Fibroblast of lung (primary cell): Measurements from ENCODE around the gene ZFP57. TPM values are rescaled to one million over a fixed set of nuclear protein-coding genes. Genes with fewer than 3 reads are reported as not detected.

Experiments used
- DNase-seq, 2 donors: peaks; one replicate each; pipeline versions ENCODE4 v3.0.0 to v3.0.0-alpha.2; 2010; ENCODE audit warnings: low read depth in 2 of 2
- H2AFZ ChIP-seq: 2 replicates; pipeline ENCODE4 v1.5.1; 2012; ENCODE audit warnings: low read length, control low read depth, inconsistent platforms
- H3K27ac ChIP-seq: 2 replicates; pipeline ENCODE4 v1.5.1; 2011; ENCODE audit warnings: low read length, control low read depth; ENCODE audit not compliant: insufficient read depth
- H3K27me3 ChIP-seq: 2 replicates; pipeline ENCODE4 v1.5.1; 2011; ENCODE audit warnings: mild to moderate bottlenecking, low read length; ENCODE audit not compliant: control insufficient read depth, insufficient read depth
- H3K36me3 ChIP-seq: 2 replicates; pipeline ENCODE4 v1.5.1; 2011; ENCODE audit warnings: low read length; ENCODE audit not compliant: control insufficient read depth, insufficient read depth
- H3K4me1 ChIP-seq: 2 replicates; pipeline ENCODE4 v1.5.1; 2011; ENCODE audit warnings: low read length; ENCODE audit not compliant: control insufficient read depth, insufficient read depth; ENCODE audit errors: extremely low read depth
- H3K4me2 ChIP-seq: 2 replicates; pipeline ENCODE4 v1.5.1; 2011; ENCODE audit warnings: low read length, control low read depth; ENCODE audit not compliant: insufficient read depth; ENCODE audit errors: extremely low read depth
- H3K4me3 ChIP-seq, 4 experiments: fragments of 200-600 bp in 1 of 4; sonication (generic) in 1 of 4; replicated peaks in 1 of 4; 2 replicates each; pipeline ENCODE4 v1.5.1; 2011 to 2016; ENCODE audit warnings: low read length in 4 of 4, low read depth in 3 of 4, mild to moderate bottlenecking in 3 of 4, control low read depth in 2 of 4, inconsistent platforms in 1 of 4, mixed read lengths in 1 of 4; ENCODE audit not compliant: insufficient read depth in 1 of 4; ENCODE audit errors: control extremely low read depth in 1 of 4
- H3K79me2 ChIP-seq: 2 replicates; pipeline ENCODE4 v1.5.1; 2012; ENCODE audit warnings: mild to moderate bottlenecking, low read length, inconsistent platforms; ENCODE audit not compliant: control insufficient read depth, insufficient read depth
- H3K9ac ChIP-seq: 2 replicates; pipeline ENCODE4 v1.5.1; 2011; ENCODE audit warnings: mild to moderate bottlenecking, low read length, control low read depth; ENCODE audit not compliant: insufficient read depth
- H3K9me3 ChIP-seq: 2 replicates; pipeline ENCODE4 v1.5.1; 2012; ENCODE audit warnings: low read depth, low read length; ENCODE audit not compliant: control insufficient read depth, insufficient read depth
- H4K20me1 ChIP-seq: 2 replicates; pipeline ENCODE4 v1.5.1; 2011; ENCODE audit warnings: low read length; ENCODE audit not compliant: control insufficient read depth, insufficient read depth; ENCODE audit errors: extremely low read depth
- EZH2 ChIP-seq: IDR thresholded peaks from 2 replicates; pipeline ENCODE4 v1.5.1; 2012; ENCODE audit warnings: low read length, control low read depth, mild to moderate bottlenecking; ENCODE audit errors: missing control alignments
- polyA plus RNA-seq, 2 donors: library from polyadenylated mRNA; depleted of rRNA in 1 of 2; stranded (reverse) in 1 of 2; unstranded in 1 of 2; fragments of >200 nt; gene quantifications; 2 replicates each; pipeline ENCODE4 v1.2.1, GENCODE V29; 2011 to 2012; ENCODE audit warnings: missing spikeins in 1 of 2
- total RNA-seq: library from RNA; depleted of rRNA; stranded (reverse); fragments of >200 nt; gene quantifications from 2 replicates; pipeline ENCODE4 v1.2.1, GENCODE V29; 2014
- TF ChIP-seq, protein P1 (sequence below), 2 donors: IDR thresholded peaks in 1 of 2; conservative IDR thresholded peaks in 1 of 2; 1 replicate in 1 of 2; 2 replicates in 1 of 2; pipeline ENCODE4 v1.5.1; 2011 to 2012; ENCODE audit warnings: low read length in 2 of 2, control low read depth in 1 of 2, inconsistent platforms in 1 of 2, low read depth in 1 of 2, mild to moderate bottlenecking in 1 of 2

Gene ZFP57
- total and polyA plus RNA-seq, 2 donors (not counting 1 experiment from before 2014, with no cell fraction given): not detected

DNA sequence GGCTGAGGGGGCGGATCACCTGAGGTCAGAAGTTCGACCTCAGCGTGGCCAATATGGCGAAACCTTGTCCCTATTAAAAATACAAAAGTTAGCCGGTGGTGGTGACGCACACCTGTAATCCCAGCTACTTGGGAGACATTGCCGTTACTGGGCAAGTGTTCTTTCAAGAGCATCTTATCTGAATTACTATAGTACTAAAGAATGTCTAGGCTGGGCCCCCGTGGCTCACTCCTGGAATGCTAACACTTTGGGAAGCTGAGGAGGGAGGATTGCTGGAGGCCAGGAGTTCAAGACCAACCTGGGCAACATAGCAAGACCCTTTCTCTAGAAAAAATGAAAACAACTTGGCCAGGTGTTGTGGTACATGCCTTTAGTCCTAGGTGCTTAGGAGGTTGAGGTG, 859 bp upstream of the ZFP57 start:
- Histone ChIP-seq H3K27ac (no peak overlapping the region), H3K4me3 (no peak overlapping the region), H3K4me1 (no peaks in the 10 kb centered on the region), H3K27me3 (no peaks in the 10 kb centered on the region), H3K9ac (no peak overlapping the region), H3K9me3 (no peaks in the 10 kb centered on the region), H3K79me2 (no peaks in the 10 kb centered on the region), H4K20me1 (no peaks in the 10 kb centered on the region), H3K36me3 (no peaks in the 10 kb centered on the region), H3K4me2 (no peak overlapping the region), H2AFZ (no peak overlapping the region)
- no peak for DNase-seq
- TF ChIP-seq, protein P1, sequence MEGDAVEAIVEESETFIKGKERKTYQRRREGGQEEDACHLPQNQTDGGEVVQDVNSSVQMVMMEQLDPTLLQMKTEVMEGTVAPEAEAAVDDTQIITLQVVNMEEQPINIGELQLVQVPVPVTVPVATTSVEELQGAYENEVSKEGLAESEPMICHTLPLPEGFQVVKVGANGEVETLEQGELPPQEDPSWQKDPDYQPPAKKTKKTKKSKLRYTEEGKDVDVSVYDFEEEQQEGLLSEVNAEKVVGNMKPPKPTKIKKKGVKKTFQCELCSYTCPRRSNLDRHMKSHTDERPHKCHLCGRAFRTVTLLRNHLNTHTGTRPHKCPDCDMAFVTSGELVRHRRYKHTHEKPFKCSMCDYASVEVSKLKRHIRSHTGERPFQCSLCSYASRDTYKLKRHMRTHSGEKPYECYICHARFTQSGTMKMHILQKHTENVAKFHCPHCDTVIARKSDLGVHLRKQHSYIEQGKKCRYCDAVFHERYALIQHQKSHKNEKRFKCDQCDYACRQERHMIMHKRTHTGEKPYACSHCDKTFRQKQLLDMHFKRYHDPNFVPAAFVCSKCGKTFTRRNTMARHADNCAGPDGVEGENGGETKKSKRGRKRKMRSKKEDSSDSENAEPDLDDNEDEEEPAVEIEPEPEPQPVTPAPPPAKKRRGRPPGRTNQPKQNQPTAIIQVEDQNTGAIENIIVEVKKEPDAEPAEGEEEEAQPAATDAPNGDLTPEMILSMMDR (conservative IDR thresholded peaks at IDR 0.05 in 1 of 2, IDR thresholded peaks at IDR 0.05 in 1 of 2; ENCODE audit: low read depth in 1 of 2, low read length in 2 of 2): no peak
- no peak for TF ChIP-seq EZH2

DNA sequence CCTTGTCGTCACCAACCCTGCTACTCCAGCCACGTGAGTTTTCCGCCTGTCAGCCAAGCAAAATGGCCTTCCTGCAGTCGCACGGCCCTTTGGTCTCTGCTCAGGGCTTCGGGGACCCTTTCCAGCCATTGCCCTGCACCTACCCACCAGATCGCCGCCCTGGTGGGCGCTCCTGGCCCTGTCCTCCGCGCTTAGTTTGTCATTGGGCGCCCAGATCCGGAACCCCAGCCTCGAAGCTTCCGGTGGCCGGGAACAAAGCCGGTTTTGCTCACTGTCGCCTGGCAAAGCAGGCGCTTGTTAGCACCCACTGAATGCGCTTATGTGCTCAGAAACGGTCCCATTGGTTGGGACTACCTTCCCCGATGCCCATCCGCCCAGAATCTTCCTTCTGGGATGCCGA, 536 bp downstream of the ZFP57 start:
- no peak for TF ChIP-seq EZH2
- TF ChIP-seq, protein P1 (conservative IDR thresholded peaks at IDR 0.05 in 1 of 2, IDR thresholded peaks at IDR 0.05 in 1 of 2; ENCODE audit: low read depth in 1 of 2, low read length in 2 of 2): no peak
- Histone ChIP-seq H3K27me3 (no peaks in the 10 kb centered on the region), H3K79me2 (no peaks in the 10 kb centered on the region), H3K9me3 (no peaks in the 10 kb centered on the region), H3K4me2 (no peak overlapping the region), H3K36me3 (no peaks in the 10 kb centered on the region), H3K9ac (no peak overlapping the region), H4K20me1 (no peaks in the 10 kb centered on the region), H3K27ac (no peak overlapping the region), H3K4me3 (no peak overlapping the region), H2AFZ (no peak overlapping the region), H3K4me1 (no peaks in the 10 kb centered on the region)
- DNase-seq: no peak

DNA sequence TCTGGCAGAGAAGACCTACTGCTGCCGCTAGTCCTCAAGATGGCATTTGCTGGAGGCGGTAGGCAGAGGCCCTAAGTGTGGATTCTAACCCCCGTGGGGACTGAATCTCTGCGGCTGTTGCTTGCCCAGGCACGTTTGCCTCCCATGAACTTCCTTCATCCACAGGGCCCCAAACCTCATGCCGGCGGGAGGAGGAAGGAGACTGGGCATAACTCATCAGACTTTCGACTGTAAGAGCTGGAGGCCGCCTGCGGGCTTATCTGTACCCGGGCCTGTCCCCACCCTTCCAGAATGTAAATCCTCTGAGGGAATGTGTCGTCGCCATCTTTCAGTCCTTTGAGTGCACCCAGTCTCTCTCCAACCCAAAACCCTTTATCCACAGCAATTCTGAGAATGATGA, 990 bp downstream of the ZFP57 start:
- Histone ChIP-seq H3K4me2 (no peak overlapping the region), H3K27me3 (no peaks in the 10 kb centered on the region), H3K36me3 (no peaks in the 10 kb centered on the region), H3K27ac (no peak overlapping the region), H3K79me2 (no peaks in the 10 kb centered on the region), H4K20me1 (no peaks in the 10 kb centered on the region), H3K4me1 (no peaks in the 10 kb centered on the region), H3K9me3 (no peaks in the 10 kb centered on the region), H3K9ac (no peak overlapping the region), H2AFZ (no peak overlapping the region), H3K4me3 (no peak overlapping the region)
- DNase-seq: no peak
- no peak for TF ChIP-seq EZH2
- TF ChIP-seq, protein P1 (conservative IDR thresholded peaks at IDR 0.05 in 1 of 2, IDR thresholded peaks at IDR 0.05 in 1 of 2; ENCODE audit: low read depth in 1 of 2, low read length in 2 of 2): no peak
